HG03095 (cell line): ENCODE results near the gene TNMD.

Experiments
- ATAC-seq: cut with Tn5 transposase; IDR thresholded peaks from one replicate; pipeline ENCODE4 v1.9.1; 2021; ENCODE audit warnings: moderate library complexity; ENCODE audit not compliant: unreplicated experiment

The TNMD gene

DNA sequence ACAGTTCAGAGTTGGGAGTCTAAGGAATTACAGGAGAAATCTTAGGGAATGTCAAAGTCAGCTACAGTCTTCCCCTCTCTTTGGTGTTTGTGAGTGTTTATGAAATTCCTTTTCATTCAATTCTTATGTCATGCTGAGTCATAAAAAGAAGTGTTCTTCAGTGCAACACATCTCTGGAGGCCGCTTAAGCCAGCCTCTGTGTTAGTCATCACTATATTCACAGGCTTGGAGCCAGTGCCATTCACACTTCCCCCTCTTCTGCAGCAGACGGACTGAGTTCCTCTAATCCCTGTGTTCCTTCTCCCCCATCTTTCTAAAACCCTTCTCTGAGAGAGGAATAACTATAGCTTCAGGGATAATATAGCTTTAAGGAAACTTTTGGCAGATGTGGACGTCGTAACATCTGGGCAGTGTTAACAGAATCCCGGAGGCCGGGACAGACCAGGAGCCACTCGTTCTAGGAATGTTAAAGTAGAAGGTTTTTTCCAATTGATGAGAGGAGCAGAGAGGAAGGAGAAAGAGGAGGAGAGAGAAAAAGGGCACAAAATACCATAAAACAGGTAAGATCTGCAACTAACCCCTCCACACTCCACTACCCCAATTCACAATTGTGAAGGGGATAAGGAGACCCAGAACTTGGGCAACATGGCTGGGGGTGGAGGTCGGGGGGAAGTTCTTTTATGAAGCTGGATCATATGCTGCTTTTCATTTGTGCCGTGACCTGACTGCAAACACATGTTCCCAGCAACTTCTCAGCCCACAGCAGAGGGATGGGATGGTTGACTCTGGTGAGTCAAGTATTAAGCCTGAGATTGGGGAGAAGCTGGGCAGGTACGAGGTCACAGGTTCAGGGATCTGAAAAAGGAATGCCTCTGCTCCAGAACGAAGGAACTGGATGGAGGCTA is 59.5 kb downstream of the TNMD start, which contains the start of gene SRPX2:
SRPX2 (plus strand) TSS at position 244 of the 905 bp plus-strand sequence. CDS start 2,124 bp downstream, outside the sequence.
- ATAC-seq, result no peak

DNA sequence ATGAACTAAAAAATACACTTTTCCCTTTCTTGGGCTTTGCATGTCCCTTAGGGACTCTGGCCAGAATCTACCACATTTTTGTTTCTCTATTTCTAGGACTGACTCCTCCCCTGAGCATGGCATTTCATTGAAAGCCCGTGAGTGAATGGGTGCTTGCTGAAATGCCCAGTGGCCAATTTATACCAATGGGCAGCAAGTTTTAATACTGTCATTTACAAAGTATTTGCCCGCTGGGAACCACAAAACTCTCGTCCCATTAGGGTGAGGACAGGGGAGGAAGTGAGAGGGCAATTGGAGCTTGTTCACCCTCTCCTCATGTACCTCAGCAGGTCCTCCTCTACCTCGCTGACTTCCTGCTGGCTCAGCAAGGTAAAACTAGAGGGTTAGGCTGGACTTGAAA is 60.4 kb downstream of the TNMD start:
- no peak for ATAC-seq

DNA sequence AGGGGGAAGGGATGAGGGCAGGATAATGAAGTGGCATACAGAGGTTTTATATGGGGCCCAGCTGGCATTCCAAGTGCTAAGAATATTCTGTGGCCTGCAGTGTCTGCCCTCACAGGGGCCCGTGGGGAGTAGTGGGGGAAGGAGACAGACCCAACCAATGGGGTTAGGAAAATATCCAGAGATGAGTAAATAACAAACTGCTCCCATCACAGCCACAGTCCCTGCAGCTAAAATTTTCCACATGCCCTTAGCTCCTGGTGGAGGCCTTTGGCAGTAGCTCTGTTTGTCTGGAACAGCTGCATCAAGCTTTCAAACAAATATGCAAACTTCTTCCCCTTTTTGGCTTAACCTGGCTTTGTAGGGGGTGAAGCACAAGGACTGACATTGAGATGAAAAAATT is 62.4 kb downstream of the TNMD start:
- ATAC-seq, result no peak

DNA sequence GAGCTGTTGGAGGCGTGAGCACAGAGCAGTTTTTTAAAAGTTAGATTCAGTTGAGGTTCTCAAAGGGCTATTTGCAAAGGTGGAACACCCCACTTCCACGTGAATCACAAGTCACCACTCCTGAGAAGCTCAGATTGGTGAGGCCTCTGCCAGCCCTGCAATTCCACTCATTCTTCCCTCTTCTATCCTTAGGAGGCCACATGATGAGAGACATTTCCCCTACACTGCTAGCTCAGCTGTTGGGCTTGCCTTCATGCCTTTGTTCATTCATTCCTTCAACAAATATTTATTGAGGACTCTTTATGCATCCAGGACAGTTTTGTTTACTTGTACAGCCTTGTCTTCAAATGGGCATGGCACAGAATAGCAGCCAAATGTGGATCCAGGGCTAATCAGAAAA is 63.0 kb downstream of the TNMD start:
- no peak for ATAC-seq

DNA sequence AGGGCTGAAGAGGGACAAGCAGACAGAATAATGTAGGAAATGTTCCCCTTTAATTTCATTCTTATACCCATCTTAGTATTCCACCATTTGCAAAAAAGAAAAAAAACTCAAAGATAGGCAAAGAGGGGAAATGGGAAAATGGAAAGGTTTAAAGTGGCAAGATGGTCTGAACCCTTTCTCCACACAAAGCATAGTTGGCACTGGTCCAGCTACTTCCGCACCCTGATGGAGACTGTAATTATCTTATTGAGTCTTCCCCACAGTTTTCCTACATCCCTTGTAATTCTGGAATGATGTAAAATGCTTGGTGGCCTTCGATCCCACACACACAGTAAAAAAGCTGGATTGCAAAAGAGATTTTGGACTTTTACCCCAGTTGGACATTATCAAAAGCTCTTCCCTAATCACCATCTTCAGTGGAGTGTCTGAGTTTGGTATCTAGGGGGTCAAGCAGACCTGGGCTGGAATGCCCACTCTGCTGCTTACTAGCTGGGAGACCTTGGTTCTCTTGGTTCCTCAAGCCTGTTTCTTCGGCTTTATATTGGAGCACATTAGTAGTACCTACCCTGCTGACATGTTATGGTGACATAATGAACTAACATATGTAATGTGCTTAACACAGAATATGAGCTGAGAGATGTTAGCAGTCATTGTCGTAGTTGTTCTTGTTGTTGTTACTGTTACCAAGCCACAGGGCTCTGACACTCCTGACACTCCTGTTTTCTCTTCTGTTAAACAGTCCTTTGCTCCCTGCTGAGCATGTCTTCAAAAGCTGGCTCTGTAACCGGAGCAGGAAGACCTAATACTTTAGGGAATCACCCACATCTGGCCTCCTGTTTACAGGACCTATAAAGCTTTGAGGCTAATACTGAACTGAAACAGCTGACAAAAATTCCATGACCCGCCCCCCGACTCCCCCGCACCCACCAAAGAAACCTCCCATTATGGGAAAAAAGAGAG is 64.0 kb downstream of the TNMD start:
- no peak for ATAC-seq
